GM10847 (cell line): ENCODE measurements around the gene FGF11.

ENCODE experiments used
- POLR2A ChIP-seq: IDR thresholded peaks from 2 replicates; pipeline ENCODE4 v1.6.1; 2011; ENCODE audit not compliant: insufficient read length; ENCODE audit errors: extremely low read depth

Gene FGF11

DNA sequence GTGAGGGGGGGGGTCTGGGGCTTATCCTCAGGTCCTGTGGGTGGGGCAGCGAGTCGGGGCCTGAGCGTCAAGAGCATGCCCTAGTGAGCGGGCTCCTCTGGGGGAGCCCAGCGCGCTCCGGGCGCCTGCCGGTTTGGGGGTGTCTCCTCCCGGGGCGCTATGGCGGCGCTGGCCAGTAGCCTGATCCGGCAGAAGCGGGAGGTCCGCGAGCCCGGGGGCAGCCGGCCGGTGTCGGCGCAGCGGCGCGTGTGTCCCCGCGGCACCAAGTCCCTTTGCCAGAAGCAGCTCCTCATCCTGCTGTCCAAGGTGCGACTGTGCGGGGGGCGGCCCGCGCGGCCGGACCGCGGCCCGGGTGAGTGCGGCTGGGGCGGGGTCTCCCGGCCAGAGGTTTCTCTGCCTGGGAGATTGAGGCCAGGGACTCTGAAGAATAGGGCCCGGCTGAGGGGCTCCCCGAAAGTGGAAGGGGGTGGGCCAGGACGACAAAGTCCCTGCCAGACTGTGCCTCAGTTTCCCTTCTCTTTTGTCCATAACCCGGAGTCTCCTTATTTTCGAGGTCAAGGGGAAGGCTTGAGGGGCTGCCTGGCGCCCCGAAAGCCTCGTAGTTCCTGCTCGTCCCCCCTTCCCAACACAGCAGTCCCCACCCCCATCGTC is at the start of gene FGF11:
FGF11 (plus strand) TSS at position 51 of the 651 bp plus-strand sequence; CDS start at position 160, 109 bp downstream.
- TF ChIP-seq POLR2A: peak; percentile 11

DNA sequence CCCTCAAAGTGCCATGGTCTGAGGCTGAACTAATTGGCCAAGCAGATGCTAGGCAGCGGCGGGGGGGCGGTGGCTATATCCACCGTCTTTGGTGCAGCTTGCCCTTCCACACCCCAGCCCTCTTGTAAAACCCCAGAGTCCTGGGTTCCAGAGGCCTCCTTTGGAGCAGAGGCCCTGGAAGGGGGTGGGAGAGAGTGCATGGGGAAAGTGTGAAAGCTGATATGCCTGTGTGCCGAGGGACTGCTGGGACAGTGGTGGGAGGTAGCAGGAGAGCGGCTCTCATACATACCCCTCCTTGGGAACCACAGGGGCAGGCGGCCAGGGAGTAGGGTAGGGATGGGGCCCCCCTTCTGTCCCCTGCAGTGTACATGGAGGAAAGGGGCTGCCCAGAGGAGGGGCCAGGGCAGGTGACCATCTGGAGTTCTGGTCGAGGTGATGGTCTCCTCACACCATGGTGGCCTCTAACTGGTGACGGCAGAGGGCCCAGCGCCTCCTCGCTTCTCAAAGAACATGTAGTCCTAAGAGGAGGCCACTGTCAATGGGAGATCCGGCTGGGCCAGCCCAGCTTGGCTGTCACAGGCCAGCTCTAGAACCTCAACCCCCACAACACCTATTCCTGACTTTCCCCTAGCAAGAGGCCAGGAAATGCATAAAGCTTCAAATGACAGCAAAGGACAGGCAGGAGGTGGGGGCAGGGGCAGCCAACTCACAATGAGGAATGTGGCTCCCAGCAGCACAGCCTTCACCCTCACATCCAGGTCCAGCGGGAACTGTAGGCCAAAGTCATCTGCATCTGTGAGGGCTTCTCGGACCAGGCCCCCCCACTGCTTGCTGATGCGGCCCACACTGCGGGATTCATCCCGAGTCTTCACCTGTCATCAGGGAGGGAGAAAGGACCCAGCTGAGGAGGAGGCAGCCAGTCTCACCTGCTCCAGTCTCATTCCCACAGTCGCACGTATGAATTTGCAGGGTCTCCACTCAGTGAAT is 49.1 kb upstream of the FGF11 start:
- no peak for TF ChIP-seq POLR2A

DNA sequence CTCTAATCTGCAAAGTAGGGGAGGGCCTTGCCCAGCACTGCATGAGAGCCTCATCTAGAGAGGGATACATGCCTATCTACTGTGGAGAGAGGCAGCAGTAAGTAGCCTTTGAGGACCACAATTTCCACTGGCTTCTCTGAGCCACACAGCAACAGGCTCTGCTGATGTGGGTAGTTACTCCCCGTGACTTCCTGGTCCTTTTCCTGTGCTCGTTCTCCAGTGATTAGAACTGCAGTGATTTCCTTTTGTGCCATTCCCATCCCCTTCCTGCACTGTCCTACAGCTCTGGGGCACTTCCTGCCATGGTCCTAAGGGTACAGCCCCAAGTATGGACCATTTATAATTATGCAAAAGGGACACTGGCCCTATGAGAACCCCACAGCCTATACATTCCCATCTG is 48.0 kb upstream of the FGF11 start:
- TF ChIP-seq POLR2A: no peak

DNA sequence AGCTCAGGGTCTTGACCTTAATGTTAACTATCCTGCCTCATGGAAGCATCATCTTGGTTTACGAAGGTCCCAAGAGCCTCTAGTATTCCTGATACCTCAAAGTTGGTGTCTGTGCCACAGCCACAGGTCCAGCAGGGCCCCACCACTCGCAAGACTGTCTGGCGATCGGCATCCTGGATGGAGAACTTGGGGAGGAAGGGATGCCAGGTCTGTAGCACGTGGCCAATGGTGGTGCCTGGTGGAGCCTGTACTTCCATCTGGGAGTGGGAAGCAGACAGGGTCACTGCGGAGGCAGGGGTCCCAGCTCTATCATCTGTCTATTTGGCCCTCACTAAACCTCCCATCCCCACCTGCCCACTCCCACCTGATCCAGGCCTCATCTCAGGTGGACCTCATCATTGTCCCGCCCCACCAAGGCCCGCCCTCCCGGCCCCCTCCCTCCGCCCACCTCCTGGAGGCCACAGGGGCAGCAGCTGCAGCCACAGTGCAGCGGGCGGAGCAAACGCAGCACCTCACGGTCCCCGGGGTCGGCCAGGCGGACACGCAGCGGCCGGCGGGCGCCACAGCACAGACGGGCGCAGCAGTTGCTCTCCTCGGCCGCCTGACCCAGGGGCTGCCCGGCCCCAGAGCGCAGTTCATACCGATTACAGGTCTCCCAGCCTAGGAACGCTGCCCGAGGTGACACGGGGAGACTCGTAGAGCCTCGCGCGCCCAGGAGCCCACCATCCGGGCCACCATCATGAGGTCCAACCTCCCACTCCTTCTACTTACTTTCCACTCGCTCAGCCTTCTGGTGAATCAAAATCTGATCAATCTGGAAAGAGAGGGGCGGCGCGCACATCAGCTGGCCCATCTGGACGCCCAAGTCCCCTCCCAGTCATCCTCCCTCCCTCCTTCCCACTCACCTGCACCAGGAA is 46.4 kb upstream of the FGF11 start:
- TF ChIP-seq POLR2A: no peak

DNA sequence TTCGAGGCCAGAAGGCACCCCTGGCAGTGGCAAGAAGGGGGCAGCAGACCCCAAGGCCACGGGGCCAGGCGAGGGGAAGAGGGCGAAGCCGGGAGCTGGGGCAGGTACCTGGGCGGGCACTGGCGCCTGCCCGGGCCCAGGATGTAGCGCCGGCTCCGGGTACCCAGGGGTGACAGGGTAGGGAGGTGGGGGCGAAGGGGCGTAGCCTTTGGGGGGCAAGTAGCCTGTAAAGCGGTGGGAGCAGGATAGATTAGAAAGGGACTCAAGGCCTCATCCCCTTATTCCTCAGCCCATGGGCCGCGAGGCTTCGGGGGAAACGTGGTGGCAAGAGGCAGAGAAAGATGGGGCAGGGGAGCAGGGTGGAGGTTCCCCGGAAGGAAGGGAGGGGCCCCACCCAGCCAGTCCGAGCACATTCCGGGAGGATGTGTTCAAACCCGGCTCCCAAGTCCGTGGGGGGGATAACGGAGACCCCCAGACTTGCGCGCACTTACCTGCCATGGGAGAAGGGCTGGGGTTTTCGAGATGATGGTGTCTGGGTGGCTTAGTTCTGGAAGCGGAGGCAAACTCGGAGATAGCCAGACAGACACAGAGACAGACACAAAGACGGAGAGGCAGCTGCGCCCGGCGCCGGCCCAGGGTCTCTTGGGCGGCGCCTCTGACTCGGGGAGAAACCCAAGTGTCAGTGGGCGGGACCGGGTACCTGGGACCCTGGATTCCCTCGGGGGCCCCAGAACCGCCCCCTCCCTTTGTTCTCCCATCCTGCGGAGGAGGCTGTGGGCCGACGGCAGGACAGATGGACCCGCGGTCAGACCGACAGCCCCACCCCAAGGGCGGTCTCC is 45.5 kb upstream of the FGF11 start:
- TF ChIP-seq POLR2A: no peak

DNA sequence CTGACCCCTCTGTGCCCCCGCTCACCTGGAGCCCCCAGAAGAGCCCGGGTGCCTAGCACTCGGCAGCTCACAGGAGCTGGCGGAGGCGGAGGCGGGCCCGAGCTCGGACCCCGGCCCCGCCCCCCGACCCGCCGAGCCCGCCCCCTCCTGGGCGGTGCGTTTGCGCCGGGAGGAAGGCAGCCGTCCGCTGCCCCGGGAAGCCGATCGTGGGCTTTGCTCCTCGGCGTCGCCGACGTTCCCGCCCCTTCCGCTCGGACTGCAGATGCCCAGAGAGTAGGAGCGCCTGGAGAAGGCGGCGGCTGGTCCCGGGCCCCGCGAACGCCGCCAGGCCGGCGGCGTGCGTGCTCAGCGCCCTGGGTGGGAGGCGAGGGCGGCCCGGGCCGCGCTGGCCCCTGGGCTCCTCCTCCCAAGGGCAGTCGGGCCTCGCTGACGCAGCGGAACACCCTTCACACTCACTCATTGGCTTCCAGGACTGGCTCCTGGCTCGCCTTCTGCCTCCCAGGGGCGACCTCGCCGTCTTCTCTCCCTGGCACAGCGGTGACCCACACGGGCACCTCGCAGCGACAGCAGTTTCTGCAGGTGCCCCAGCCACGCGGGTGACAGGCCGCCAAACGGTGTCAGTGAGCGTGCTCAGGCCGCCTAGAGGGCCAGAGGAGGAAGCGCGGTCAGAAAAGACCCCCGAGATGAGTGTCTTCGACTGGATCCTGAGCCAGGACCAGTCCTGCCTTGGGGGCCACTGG is 44.7 kb upstream of the FGF11 start, which contains the start of gene PLSCR3:
PLSCR3 (minus strand) TSS at position 74 of the 740 bp plus-strand sequence. CDS start 415 bp downstream, outside the sequence.
- TF ChIP-seq POLR2A: peak; percentile 72

DNA sequence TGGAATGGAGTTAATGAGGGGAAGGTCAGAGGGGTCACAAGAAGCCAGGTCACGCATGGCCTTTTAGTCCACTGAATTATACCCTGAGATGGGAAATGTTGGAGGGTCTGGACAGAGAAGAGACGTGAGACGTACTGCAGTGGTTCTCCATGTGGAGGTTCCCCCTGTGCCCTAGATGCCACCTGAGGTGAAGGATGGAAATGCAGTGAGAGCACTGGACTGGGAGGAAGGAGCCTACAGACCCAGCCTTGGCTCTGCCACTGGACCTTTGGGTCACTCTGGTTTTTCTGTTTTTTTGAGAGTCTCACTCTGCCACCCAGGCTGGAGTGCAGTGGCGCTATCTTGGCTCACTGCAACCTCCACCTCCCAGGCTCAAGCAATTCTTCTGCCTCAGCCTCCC is 43.2 kb upstream of the FGF11 start:
- no peak for TF ChIP-seq POLR2A

DNA sequence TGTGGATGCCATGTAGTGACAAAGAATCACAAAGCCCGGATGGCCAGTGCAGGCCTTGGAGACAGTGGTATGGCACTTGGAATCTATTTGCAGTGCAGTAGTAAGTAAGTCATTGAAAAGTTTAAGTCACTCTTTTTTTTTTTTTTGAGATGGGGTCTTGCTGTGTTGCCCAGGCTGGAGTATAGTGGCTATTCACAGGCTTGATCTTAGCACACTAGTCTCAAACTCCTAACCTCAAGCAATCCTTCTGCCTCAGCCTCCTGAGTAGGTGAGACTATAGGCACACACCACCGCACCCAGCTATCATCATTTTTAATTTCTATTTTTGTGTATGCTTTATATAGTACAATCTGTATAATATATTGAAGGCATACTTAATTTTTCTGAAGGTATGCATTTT is 40.7 kb upstream of the FGF11 start:
- TF ChIP-seq POLR2A: no peak

DNA sequence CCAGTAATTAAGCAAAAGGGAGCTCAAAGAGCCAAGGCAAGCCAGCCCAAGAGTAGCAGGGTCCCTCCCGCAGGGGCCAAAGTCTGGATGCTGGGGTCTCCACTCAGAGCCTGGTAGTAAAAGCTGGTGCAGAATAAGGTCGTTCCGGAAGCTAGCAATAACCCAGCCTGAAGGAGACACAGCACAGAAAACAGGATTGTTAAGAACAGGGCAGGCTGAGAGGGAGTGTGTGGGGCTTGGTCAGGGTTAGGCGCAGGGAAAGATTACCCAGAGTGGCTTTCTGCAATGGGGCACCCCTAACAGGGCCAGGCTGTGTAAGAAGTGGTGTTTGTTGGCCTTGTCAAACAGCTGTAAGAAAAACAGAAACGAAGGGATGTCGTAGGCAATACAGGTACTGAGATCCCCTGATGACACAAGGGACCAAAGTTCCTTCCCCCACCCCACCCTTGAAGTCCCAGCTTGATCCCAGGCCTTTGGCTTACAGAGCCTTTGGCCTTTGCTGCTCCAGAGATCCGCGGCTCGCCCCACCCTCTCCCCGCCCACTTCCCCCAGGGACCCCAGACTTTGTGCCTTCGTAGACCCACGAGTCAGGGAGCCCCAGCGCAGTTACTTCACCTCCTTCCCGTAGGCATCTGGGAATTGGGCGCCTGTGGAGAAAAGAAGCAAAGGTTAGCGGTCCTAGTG is 36.1 kb upstream of the FGF11 start:
- TF ChIP-seq POLR2A: no peak

DNA sequence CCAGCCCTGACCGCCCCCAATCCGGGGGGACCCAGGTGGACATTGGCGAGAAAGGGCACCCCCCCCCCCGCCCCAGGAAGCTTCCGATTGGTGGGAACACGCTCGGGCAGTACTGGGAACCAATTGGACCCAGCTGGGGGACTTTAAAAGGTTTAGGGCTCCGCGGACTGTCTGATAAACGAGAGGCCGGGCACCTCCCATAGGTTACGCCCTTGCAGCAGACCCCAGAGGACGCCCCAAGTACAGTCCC is 35.7 kb upstream of the FGF11 start:
- no peak for TF ChIP-seq POLR2A

DNA sequence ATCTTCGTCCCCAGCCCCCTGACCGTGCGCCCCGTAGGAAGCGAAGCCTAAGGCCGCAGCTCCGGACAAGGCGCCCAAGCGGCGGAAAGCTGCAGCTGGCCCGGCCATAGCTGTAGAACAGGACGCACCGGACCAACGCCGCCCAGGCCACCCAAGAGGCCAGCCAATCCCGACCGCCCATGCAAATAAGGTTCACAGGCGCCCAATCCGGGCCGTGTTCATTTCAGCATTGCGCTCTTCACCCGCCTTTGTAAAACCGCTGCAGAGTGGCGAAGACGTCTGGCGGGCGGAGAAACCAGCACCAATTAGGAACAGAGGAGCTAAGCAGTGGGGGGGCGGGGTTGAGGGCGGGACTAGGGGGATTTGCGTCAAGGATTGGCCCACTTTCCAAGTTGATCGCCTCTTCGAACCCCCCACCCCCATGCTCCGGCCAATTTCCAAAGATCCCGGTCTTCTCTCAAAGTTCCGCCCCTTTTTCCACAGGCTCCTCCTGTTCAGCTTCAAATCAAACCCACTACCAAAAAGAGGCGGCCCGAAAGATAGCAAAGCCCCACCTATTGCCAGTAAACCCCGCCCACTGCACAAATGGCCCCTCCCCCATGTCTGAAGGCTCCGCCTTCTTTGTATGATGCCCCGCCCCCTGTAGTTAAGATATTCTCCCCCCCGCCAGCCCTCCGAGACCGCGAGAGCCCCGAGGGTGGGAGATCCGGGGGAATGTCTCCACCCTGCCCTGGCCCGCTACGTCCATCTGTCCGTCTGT is 35.2 kb upstream of the FGF11 start, which contains the start of gene TMEM256:
TMEM256 (minus strand) TSS at position 121 of the 760 bp plus-strand sequence; CDS start at position 108, 13 bp downstream.
- TF ChIP-seq POLR2A: peak; percentile 91

DNA sequence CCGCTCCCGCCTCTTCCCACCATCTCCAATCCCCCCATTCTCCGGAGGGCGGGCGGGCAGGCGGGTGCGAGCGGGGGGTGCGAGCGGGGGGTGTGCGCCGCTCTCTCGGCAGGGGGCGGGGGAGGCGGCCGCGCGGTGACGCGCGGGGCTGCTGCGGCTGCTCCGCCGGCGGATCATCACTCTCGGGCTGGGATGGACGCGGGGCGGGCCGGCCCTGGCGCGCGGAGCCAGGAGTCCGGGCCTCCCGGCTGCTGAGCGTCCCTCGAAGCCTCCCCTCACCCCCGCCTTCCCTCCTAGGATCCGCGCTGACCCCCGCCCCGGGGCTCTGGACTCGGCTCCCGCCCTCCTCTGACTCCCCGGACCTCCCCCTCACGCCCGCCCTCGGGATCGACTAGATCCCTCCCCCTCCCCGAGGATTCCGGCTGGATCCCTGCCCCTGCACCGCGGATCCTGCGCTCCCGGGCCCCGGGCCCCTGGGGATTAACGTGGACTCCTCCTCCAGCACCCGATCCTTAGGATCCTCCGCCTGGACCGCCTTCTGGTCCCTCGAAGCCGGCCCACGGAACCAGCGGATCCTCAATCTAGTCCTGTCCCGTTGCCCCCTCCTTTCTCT is 34.5 kb upstream of the FGF11 start:
- TF ChIP-seq POLR2A: no peak
